HepG2 (cell line): ENCODE results near the gene ABHD2. TPM values are rescaled to one million over a fixed set of nuclear protein-coding genes. Genes with fewer than 3 reads are reported as not detected.

ENCODE experiments used
- CBX1 ChIP-seq: IDR thresholded peaks from one replicate; pipeline ENCODE4 v1.6.1; 2016; ENCODE audit warnings: antibody characterized with exemption, low read depth
- CENPBD1 ChIP-seq: sonication (generic); formaldehyde crosslinking; IDR thresholded peaks from 2 replicates; pipeline ENCODE4 v1.8.0; 2022; ENCODE audit warnings: missing genetic modification reagents, low read depth, mild to moderate bottlenecking, borderline replicate concordance
- KIAA2018 ChIP-seq: sonication (generic); formaldehyde crosslinking; IDR thresholded peaks from 2 replicates; pipeline ENCODE4 v1.5.0; 2020; ENCODE audit warnings: mild to moderate bottlenecking, missing genetic modification reagents, borderline replicate concordance
- LCORL ChIP-seq, 2 experiments: fragments of 450-650 bp in 1 of 2; sonication (generic) in 1 of 2; formaldehyde crosslinking in 1 of 2; IDR thresholded peaks; 2 replicates each; pipeline versions ENCODE4 v1.5.0 to v1.6.1; 2017 to 2020; ENCODE audit warnings: antibody characterized with exemption in 1 of 2, missing genetic modification reagents in 1 of 2
- SNAPC2 ChIP-seq: sonication (generic); formaldehyde crosslinking; IDR thresholded peaks from 2 replicates; pipeline ENCODE4 v1.8.1; 2022; ENCODE audit warnings: mild to moderate bottlenecking, missing genetic modification reagents
- TFAP4 ChIP-seq: sonication (generic); IDR thresholded peaks from 2 replicates; pipeline ENCODE4 v1.6.1; 2016; ENCODE audit warnings: low read depth, borderline replicate concordance
- ZNF816 ChIP-seq: sonication (generic); formaldehyde crosslinking; IDR thresholded peaks from 2 replicates; pipeline ENCODE4 v1.8.0; 2022; ENCODE audit warnings: missing genetic modification reagents, mild to moderate bottlenecking, borderline replicate concordance
- polyA plus RNA-seq, 8 experiments: library from polyadenylated mRNA; depleted of rRNA in 3 of 8; stranded (reverse) in 7 of 8; unstranded in 1 of 8; fragments of >200 nt; fragmentation: Illumina TruSeq in 4 of 8; extraction: Trizol in 4 of 8; gene quantifications; 2 replicates each; pipeline versions ENCODE4 v1.2.1 to v1.2.3, GENCODE V29; 2011 to 2016; ENCODE audit warnings: low read depth in 4 of 8, missing spikeins in 1 of 8, mixed read lengths in 1 of 8; ENCODE audit not compliant: insufficient read depth in 1 of 8
- total RNA-seq, 5 experiments: library from RNA; depleted of rRNA; stranded (reverse); fragments of >200 nt; fragmentation: Illumina TruSeq; extraction: Trizol; gene quantifications; 2 replicates each; pipeline ENCODE4 v1.2.3, GENCODE V29; 2016; ENCODE audit warnings: low read depth in 1 of 5
- TF ChIP-seq, protein P1 (sequence below), 2 experiments: sonication (generic) in 1 of 2; formaldehyde crosslinking in 1 of 2; IDR thresholded peaks; 2 replicates each; pipeline versions ENCODE4 v1.5.1 to v1.6.1; 2011 to 2020; ENCODE audit warnings: borderline replicate concordance in 1 of 2, low read depth in 1 of 2, low read length in 1 of 2, mild to moderate bottlenecking in 1 of 2, missing genetic modification reagents in 1 of 2, moderate library complexity in 1 of 2
- TF ChIP-seq, protein P2 (sequence below): sonication (generic); formaldehyde crosslinking; conservative IDR thresholded peaks from 2 replicates; pipeline ENCODE4 v1.8.0; 2022; ENCODE audit warnings: missing genetic modification reagents
- TF ChIP-seq, protein P3 (sequence below): sonication (generic); formaldehyde crosslinking; IDR thresholded peaks from 2 replicates; pipeline ENCODE4 v1.5.0; 2020; ENCODE audit warnings: missing genetic modification reagents

Gene ABHD2
- total and polyA plus RNA-seq, 2 of the 13 experiments (the other 11 are each of a cell fraction or from before 2014, with no cell fraction given): 14.8 to 22.4 TPM

DNA sequence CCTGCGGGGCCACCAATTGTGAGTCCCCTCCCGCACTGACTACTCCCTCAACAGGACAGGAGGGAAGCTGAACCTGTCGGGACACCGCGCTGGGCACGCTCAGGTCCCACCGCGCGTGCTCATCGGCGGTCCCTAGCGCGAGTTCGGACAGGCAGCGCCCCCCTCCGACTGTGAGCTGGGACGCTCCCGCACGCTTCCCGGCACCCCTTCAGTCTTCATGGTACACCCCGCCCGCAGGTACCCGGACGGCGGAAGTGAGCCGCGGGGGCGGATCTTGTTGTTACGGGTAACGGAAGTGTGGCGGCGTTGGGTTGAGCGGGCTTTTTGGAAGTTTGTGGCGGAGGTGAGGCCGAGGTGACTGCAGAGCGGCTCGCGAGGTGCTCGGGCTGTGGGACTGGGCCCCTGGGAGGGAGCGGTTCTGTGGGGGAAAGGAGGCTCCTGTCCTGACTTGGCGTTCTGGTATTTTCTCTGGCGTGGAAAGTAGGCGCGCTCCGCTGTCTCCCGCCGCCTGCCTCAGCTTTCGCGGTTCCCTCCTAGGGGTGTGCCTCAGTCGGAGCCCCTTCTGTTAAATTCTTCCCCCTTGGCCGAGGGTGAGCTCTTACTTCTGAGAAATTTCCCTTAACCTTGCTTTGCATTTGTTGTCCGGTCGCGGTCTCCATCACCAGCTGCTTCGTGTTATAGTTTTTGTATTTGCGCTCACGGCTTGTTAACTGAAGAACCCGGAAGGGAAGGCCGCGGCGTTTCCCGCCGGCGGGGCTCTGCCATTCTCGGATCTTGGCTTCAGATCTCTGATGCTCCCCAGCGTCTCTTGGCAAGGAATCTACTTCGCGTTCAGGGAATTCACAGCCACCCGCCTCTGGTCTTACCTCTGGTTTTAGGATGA lies 155.7 kb downstream of the ABHD2 start, which contains the start of gene FANCI (continued):
- TF ChIP-seq, protein P1, sequence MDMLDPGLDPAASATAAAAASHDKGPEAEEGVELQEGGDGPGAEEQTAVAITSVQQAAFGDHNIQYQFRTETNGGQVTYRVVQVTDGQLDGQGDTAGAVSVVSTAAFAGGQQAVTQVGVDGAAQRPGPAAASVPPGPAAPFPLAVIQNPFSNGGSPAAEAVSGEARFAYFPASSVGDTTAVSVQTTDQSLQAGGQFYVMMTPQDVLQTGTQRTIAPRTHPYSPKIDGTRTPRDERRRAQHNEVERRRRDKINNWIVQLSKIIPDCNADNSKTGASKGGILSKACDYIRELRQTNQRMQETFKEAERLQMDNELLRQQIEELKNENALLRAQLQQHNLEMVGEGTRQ (IDR thresholded peaks at IDR 0.05; ENCODE audit: low read depth, low read length): no peak
- TF ChIP-seq, protein P1 (CRISPR knock-in tag; IDR thresholded peaks at IDR 0.05; ENCODE audit: borderline replicate concordance): no peak
- TF ChIP-seq KIAA2018 (no peak), SNAPC2 (CRISPR knock-in tag) (no peak), CENPBD1 (CRISPR knock-in tag) (no peak), ZNF816 (peak; percentile 86), LCORL (IDR thresholded peaks at IDR 0.05) (no peak), LCORL (CRISPR knock-in tag; IDR thresholded peaks at IDR 0.05) (peak; percentile 96), TFAP4 (no peak), CBX1 (peak; percentile 42)
- TF ChIP-seq, protein P2, sequence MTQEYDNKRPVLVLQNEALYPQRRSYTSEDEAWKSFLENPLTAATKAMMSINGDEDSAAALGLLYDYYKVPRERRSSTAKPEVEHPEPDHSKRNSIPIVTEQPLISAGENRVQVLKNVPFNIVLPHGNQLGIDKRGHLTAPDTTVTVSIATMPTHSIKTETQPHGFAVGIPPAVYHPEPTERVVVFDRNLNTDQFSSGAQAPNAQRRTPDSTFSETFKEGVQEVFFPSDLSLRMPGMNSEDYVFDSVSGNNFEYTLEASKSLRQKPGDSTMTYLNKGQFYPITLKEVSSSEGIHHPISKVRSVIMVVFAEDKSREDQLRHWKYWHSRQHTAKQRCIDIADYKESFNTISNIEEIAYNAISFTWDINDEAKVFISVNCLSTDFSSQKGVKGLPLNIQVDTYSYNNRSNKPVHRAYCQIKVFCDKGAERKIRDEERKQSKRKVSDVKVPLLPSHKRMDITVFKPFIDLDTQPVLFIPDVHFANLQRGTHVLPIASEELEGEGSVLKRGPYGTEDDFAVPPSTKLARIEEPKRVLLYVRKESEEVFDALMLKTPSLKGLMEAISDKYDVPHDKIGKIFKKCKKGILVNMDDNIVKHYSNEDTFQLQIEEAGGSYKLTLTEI (CRISPR knock-in tag): no peak
- TF ChIP-seq, protein P3, sequence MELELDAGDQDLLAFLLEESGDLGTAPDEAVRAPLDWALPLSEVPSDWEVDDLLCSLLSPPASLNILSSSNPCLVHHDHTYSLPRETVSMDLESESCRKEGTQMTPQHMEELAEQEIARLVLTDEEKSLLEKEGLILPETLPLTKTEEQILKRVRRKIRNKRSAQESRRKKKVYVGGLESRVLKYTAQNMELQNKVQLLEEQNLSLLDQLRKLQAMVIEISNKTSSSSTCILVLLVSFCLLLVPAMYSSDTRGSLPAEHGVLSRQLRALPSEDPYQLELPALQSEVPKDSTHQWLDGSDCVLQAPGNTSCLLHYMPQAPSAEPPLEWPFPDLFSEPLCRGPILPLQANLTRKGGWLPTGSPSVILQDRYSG (CRISPR knock-in tag): no peak
